Mesenteric fat pad (tissue), 1 donor: ENCODE data around the gene TRAF7. TPM values are rescaled to one million over a fixed set of nuclear protein-coding genes. Genes with fewer than 3 reads are reported as not detected.
"Not testable (repeated sequence)": the region's sequence is repeated elsewhere in the genome, so short reads cannot be mapped to it uniquely, and the experiment has no call there.

ENCODE experiments used
- DNase-seq: peaks from one replicate; pipeline ENCODE4 v3.0.0-alpha.2; 2020; ENCODE audit warnings: low spot score
- total RNA-seq: library from RNA; stranded (reverse); fragmentation: NEBNext Ultra II Directional; extraction: Animal tissue kit (Norgen Biotek cat#: 25700); gene quantifications from one replicate; pipeline ENCODE4 v1.2.1, GENCODE V29; 2021
- donor health status: DM: yes; HTN: yes; CAD: no.

The TRAF7 gene
- total RNA-seq, 1 donor from 2014 or later = 63.5 TPM

- no peak for DNase-seq
These were observed 42.7 kb downstream of the TRAF7 start for GRCh38 chr16:2198283-2198682.

DNA sequence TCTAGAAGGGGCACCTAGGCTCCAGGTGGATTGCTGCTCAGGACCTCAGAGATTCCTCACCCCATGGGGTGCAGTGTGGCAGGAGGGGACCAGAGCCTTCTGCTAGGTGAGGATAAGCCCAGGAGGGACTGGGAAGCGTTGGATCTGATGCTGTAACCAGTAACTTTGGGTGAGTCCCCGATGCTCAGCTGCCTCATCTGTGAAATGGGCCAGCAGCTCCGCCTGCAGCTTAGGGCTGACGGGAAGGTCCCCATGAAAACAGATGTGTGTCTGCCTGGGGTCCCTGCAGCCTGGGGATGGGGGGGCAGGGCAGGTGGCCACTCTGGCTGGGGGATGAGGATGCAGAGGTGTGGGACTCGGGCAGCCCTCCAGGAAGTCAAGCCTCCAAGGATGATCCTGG lies 43.5 kb downstream of the TRAF7 start:
- no peak for DNase-seq

DNA sequence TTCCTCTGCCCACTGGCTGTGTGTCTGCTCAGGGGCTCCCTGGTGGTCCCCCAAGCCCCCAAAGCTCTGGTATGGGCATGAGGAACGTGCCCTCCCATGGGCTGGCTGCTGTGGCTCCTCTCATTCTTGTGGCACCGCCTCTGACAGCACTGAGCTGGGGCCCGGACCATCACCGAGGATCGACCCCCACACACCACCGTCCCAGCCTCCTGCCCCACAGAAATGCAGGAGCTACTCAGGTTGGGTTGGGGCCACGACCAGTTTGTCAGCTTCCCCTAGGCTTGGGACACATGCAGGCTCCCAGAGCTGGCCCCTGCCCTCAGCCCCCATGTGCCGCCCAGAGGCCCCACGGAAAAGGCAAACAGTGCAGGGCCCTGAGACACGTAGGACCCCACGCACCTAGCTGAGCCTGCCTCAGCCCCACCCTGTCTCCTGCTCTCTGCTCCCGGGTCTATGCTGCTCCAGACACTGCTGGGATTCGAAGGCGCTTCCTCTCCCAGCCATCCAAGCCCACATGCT lies 44.1 kb downstream of the TRAF7 start:
- no peak for DNase-seq

- DNase-seq = no peak
These were observed 44.7 kb downstream of the TRAF7 start for GRCh38 chr16:2200313-2200712.

GRCh38 chr16:2203119-2203688 lies 47.6 kb downstream of the TRAF7 start:
- not testable (repeated sequence) for DNase-seq

DNA sequence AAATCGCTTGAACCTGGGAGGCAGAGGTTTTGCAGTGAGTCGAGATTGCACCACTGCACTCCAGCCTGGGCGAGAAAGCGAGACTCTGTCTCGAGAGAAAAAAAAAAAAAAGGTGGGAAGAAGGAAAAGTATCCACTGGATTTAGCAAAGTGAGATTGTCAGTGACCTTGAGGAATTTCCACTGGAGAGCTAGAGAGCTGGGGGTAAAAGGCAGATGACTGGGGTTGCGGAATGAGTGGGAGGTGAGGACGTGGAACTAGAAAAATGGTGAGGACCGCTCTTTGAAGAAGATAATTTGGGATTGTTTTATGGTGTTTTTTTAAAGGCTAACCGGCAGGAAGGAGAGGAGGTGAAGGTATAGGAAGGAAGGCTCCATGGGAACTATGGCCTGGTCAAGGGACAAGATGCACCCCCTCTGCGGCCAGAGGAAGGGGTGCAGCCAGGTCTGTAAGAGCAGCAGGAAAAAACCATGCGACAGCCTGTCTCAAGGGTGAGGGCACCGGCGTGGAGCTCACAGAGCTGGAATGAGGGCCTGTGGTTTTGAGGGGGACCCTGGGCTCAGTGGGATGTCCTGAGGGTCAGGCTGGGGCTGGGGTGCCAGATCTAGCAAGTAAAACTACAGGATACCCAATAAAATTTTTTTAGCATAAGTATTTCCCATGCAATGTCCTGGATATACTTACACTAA lies 49.0 kb downstream of the TRAF7 start:
- DNase-seq = no peak

DNA sequence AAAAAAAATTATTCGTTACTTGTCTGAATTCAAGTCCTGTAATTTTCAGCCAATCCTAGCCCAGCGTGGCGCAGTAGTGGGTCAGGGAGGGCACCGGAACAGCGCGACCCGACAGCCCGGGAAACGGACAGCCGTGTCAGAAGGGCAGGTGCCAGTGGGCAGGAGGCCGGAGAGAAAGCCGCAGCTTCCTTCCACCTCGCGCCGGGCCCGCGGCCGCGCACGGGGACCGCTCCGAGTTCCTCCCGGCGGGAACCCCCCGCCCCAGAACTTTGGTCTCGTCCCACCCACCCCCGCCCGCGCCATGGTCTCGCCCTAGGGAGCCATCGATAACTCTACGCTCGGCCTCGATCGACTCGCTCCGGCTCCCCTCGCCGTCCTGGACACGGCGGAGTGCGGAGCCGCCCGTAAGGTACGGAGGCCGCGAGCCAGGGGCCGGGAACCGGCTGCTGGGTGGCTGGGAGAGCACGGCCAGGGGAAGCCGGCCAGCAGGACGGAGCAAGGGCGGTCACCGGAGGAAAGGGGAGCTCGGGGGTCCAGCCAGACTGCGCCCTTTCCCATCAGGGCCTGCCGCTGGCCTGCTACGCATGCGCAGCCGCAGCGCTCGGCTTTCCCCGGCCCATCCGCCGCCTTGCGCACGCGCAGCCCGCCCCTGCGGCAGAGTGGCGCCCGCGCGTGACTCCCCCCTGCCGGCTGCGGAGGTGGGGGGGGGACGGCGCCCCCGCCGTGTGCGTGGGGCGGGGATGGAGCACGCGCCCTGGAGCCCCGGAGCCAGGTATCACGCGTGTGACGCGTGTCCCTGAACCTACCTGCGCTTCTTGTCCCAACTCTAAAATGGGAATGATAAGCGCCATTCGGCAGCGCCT lies 49.8 kb downstream of the TRAF7 start, which contains the start of gene MLST8:
MLST8 (plus strand) TSS at position 351 of the 863 bp plus-strand sequence. CDS start 632 bp downstream, outside the sequence.
- DNase-seq = peak; percentile 95

- no peak for DNase-seq
These were observed 50.4 kb downstream of the TRAF7 start for GRCh38 chr16:2205967-2206313.

DNA sequence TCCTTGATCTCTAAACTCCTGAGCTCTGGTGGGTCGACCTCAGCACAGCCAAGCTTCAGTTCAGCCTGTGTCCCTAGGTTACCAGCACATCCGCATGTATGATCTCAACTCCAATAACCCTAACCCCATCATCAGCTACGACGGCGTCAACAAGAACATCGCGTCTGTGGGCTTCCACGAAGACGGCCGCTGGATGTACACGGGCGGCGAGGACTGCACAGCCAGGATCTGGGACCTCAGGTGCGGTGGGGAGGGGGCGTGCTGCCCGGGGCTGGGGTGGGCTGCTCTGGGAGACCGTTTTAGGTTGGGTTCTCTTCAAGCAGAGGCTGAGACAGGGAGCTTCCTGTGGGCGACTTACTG lies 50.8 kb downstream of the TRAF7 start:
- DNase-seq = no peak

DNA sequence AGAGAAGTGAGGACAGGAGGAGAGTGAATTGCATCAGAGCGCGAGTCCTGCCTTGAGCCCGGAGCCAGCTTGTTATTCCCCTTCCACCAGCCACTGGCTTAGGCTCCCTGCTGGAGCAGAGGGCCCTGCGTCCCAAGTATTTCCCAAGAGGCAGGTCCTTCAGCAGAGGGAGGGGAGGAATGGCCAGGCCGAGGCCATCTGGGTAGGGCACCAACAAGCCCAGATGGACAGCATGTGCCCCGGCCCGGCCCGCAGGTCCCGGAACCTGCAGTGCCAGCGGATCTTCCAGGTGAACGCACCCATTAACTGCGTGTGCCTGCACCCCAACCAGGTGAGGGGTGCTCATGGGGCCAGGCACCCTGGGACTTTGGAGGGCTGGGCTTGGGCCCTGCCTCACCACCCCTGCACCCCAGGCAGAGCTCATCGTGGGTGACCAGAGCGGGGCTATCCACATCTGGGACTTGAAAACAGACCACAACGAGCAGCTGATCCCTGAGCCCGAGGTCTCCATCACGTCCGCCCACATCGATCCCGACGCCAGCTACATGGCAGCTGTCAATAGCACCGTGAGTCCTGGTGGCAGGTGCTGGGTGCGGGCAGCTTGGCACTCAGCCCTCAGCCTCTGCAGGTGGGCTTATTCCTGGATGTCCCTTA lies 51.3 kb downstream of the TRAF7 start:
- no peak for DNase-seq

DNA sequence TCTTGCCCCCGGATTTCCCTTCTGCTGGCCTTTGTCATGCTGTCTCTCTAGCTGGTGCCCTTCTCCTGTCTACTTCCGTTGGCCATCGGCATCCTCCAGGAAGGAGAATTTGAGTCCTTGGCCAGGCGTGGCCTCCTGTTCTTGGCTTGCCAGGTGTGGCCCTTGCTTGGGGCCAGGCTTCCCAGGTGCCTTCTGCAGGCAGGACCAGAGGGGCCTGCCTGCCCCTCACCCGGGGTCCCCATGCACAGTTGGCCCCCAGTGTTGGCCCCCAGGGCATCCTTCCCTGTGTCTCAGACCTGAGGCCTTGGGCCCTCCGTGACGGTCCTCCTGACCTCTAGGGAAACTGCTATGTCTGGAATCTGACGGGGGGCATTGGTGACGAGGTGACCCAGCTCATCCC lies 52.3 kb downstream of the TRAF7 start:
- DNase-seq = no peak

DNA sequence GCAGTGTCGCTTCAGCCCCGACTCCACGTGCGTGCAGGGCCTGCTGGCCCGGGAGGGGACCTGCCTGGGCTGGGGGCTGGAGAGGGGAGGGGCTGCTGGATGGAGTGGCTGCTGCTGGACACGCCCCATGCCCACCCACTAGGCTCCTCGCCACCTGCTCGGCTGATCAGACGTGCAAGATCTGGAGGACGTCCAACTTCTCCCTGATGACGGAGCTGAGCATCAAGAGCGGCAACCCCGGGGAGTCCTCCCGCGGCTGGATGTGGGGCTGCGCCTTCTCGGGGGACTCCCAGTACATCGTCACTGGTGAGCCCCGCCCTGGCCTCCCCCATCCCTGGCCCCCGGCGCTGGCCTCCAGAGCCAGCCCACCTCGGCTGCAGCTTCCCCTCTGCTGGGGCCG lies 52.7 kb downstream of the TRAF7 start:
- DNase-seq = no peak

DNA sequence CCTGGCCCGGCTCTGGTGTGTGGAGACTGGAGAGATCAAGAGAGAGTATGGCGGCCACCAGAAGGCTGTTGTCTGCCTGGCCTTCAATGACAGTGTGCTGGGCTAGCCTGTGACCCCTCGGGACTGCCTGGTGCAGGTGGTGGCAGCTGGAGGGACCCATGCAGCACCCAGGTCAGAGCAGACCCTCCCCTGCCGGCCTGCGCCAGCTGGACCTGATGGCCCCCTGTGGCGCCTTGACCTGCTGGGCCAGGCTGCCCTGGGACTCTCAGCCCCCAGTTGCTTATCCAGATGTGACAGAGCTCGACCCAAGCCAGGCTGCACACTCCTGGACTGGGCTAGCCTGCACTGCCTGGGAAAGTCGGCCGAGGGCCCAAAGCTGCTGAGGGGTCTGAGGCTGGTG lies 53.2 kb downstream of the TRAF7 start:
- no peak for DNase-seq

GRCh38 chr16:2209258-2210008 lies 53.9 kb downstream of the TRAF7 start:
- DNase-seq = no peak

GRCh38 chr16:2210009-2210332 lies 54.4 kb downstream of the TRAF7 start:
- DNase-seq = no peak

DNA sequence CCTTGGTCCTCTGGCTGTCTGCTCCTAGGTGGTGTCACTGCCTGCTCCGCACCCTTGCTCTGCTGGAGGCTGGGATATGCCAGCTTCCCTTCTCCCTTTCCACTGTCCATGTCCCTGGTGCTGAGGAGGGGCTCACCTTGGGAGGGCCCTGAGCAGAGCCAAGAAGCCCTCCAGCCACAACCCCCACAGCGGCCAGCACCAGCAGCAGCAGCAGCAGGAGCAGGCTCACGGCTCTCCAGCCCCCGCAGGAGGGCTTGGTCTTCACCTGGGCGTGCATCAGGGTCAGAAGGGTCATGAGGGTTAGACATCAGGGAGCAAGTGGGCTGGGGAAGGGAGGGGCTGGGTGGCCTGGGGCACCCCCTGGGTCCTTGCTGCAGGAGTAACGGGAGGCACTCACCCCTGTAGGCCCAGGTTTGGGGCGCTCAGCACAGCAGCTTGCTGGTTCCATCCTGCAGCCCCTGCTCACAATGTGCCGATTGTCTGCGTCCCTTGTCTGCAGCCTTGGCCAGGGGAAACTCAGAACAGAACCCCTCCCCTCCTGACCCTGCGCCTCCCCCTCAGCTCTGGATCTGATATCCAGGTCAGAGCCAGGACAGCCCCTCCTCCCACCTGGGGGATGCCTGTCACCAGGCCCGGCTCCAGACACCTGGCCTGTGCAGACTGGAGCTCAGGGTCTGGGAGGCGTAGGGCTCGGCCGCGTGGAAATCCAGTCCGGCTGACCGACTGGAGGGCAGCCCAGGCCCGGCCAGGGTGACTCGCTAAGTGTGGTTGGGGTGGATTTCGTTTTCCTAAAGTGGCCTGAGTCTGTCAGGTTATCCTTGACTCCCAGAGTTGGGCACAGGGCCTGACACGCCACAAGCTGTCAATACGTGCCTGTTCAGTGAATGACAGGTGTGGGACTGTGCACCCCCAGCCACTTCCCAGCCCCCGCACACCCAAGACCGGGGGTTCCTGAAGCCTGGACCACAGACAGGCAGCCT lies 55.1 kb downstream of the TRAF7 start, which contains the start of gene BRICD5:
BRICD5 (minus strand) TSS at position 478 of the 980 bp plus-strand sequence; CDS start at position 448, 30 bp downstream.
- DNase-seq = no peak

DNA sequence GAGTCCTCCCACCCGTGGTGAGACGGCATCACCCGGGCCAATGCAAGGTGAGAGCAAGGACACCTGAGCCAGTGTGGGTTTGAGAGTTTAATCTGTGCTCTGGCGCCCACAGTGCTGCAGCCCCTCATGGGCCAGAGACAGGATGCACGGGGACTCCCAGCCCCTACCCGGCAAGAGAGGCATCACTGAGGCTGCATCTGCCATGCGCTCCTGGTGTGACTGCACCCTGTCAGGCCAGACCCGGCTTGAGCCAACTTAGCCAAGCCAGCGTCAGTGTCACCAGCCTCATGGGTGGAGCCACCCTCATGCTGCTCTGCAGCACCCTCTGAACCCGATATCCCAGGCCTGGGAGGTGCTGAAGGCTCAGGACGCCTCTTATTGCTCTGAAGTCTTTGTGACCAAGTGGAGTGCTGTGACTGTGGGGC lies 56.4 kb downstream of the TRAF7 start:
- no peak for DNase-seq

- DNase-seq = no peak
These were observed 57.1 kb downstream of the TRAF7 start for GRCh38 chr16:2212362-2213324.
